GM12878 (cell line): ENCODE data around the gene SLC39A11. TPM values are rescaled to one million over a fixed set of nuclear protein-coding genes. Genes with fewer than 3 reads are reported as not detected.

ENCODE experiments used
- ATAC-seq: fragments of 200-7000 bp; cut with Tn5 transposase; 3 replicates; pipeline ENCODE4 v1.9.1; 2020; ENCODE audit warnings: mild to moderate bottlenecking, moderate library complexity
- BruUV-seq: library from RNA; stranded (reverse); fragments of 400-500 nt; replicated peaks from 2 replicates; lab custom pipeline; 2021; lab: Mats Ljungman, UMichigan
- CTCF ChIA-PET: fragments of 300-600 bp; sonication (Branson Sonifier 250); formaldehyde crosslinking; extraction: SDS; loops from one replicate; lab custom pipeline; 2021; ENCODE audit warnings: inconsistent platforms; lab: Yijun Ruan, JAX
- POLR2A ChIA-PET: fragments of 350-600 bp; formaldehyde crosslinking; extraction: SDS; loops from one replicate; lab custom pipeline; 2021; ENCODE audit warnings: inconsistent platforms; lab: Charles Lee
- RAD21 ChIA-PET: fragments of 300-600 bp; sonication (Branson Sonifier 250); formaldehyde crosslinking; loops from one replicate; lab custom pipeline; 2023; ENCODE audit warnings: antibody characterized with exemption; ENCODE audit not compliant: unreplicated experiment; lab: Charles Lee
- SMC1A ChIA-PET: fragments of 300-600 bp; sonication (Branson Sonifier 250); formaldehyde crosslinking; loops from one replicate; lab custom pipeline; 2023; ENCODE audit not compliant: unreplicated experiment, uncharacterized antibody; lab: Charles Lee
- DNase-seq: peaks from one replicate; pipeline ENCODE4 v3.0.0-alpha.2; 2011; ENCODE audit warnings: low read depth, low spot score
- FAIRE-seq: peaks from 3 replicates; lab custom pipeline; 2011; peaks lifted over from hg19 to GRCh38; lab: Jason Lieb, UNC
- H2AFZ ChIP-seq: 2 replicates; pipeline ENCODE4 v1.6.0; 2011; ENCODE audit warnings: low read depth, low read length, control low read depth; ENCODE audit not compliant: control insufficient read depth
- H3K27ac ChIP-seq: 2 replicates; pipeline ENCODE4 v1.5.1; 2011; ENCODE audit warnings: control low read depth; ENCODE audit not compliant: control insufficient read depth, insufficient read depth
- H3K27me3 ChIP-seq, 2 experiments: replicated peaks in 1 of 2; 2 replicates each; pipeline versions ENCODE4 v1.6.0 to v1.6.1; 2011; ENCODE audit warnings: low read length in 1 of 2; ENCODE audit not compliant: control insufficient read depth in 2 of 2, insufficient read depth in 2 of 2
- H3K36me3 ChIP-seq, 2 experiments: 2 replicates each; pipeline ENCODE4 v1.5.1; 2011; ENCODE audit warnings: low read length in 1 of 2; ENCODE audit not compliant: control insufficient read depth in 2 of 2, insufficient read depth in 2 of 2
- H3K4me1 ChIP-seq: 2 replicates; pipeline ENCODE4 v1.6.1; 2011; ENCODE audit warnings: mild to moderate bottlenecking, low read length, moderate library complexity, mixed read lengths; ENCODE audit not compliant: control insufficient read depth, insufficient read depth
- H3K4me2 ChIP-seq: 2 replicates; pipeline ENCODE4 v1.6.0; 2011; ENCODE audit warnings: control low read depth; ENCODE audit not compliant: control insufficient read depth, insufficient read depth
- H3K4me3 ChIP-seq: fragments of 200-600 bp; sonication (generic); 2 replicates; pipeline ENCODE4 v1.5.1; 2016
- H3K79me2 ChIP-seq: 2 replicates; pipeline ENCODE4 v1.6.0; 2011; ENCODE audit warnings: low read length; ENCODE audit not compliant: control insufficient read depth, insufficient read depth
- H3K9ac ChIP-seq: 2 replicates; pipeline ENCODE4 v1.8.0; 2011; ENCODE audit warnings: low read length, control low read depth, mixed read lengths; ENCODE audit not compliant: control insufficient read depth, insufficient read depth
- H3K9me3 ChIP-seq: replicated peaks from 3 replicates; pipeline ENCODE4 v1.5.1; 2011; ENCODE audit warnings: mild to moderate bottlenecking, low read length; ENCODE audit not compliant: control insufficient read depth, insufficient read depth
- H4K20me1 ChIP-seq: 2 replicates; pipeline ENCODE4 v1.6.0; 2011; ENCODE audit not compliant: control insufficient read depth, insufficient read depth
- ATF7 ChIP-seq: fragments of 450-650 bp; IDR thresholded peaks from 2 replicates; pipeline ENCODE4 v1.6.1; 2016; ENCODE audit warnings: low read depth, mild to moderate bottlenecking
- FOS ChIP-seq: IDR thresholded peaks from 3 replicates; pipeline ENCODE4 v1.6.1; 2011; ENCODE audit warnings: borderline replicate concordance; ENCODE audit not compliant: insufficient read length; ENCODE audit errors: extremely low read depth
- GATAD2B ChIP-seq: fragments of 450-650 bp; conservative IDR thresholded peaks from 2 replicates; pipeline ENCODE4 v1.6.1; 2017; ENCODE audit warnings: low read depth, mild to moderate bottlenecking, moderate library complexity
- MEF2A ChIP-seq: IDR thresholded peaks from 2 replicates; pipeline ENCODE4 v1.6.1; 2011; ENCODE audit warnings: low read depth, mild to moderate bottlenecking, low read length, moderate library complexity; ENCODE audit not compliant: insufficient read depth
- MEF2B ChIP-seq: fragments of 450-650 bp; IDR thresholded peaks from 2 replicates; pipeline ENCODE4 v1.6.1; 2018; ENCODE audit warnings: mild to moderate bottlenecking, moderate library complexity; ENCODE audit not compliant: partially characterized antibody, poor library complexity, severe bottlenecking
- NBN ChIP-seq: fragments of 450-650 bp; IDR thresholded peaks from 2 replicates; pipeline ENCODE4 v1.6.1; 2016
- RCOR1 ChIP-seq: conservative IDR thresholded peaks from 2 replicates; pipeline ENCODE4 v1.6.1; 2012; ENCODE audit warnings: low read depth, low read length, improper control_type of control experiment
- RELA ChIP-seq: fragments of 450-650 bp; IDR thresholded peaks from 2 replicates; pipeline ENCODE4 v1.8.0; 2014; ENCODE audit warnings: borderline replicate concordance; ENCODE audit not compliant: partially characterized antibody
- RUNX3 ChIP-seq: IDR thresholded peaks from 2 replicates; pipeline ENCODE4 v1.6.1; 2012; ENCODE audit warnings: low read length, inconsistent platforms
- SIX5 ChIP-seq: IDR thresholded peaks from 2 replicates; pipeline ENCODE4 v1.6.1; 2011; ENCODE audit warnings: mild to moderate bottlenecking, low read depth, low read length, moderate library complexity; ENCODE audit not compliant: severe bottlenecking
- WRNIP1 ChIP-seq: IDR thresholded peaks from 2 replicates; pipeline ENCODE4 v1.6.1; 2011; ENCODE audit warnings: low read depth, low read length, improper control_type of control experiment, borderline replicate concordance
- ZNF24 ChIP-seq: fragments of 450-650 bp; IDR thresholded peaks from 2 replicates; pipeline ENCODE4 v1.6.1; 2017; ENCODE audit warnings: antibody characterized with exemption, mild to moderate bottlenecking
- ZNF274 ChIP-seq: IDR thresholded peaks from one replicate; pipeline ENCODE4 v1.8.0; 2011; ENCODE audit not compliant: insufficient read length, insufficient read depth
- WGBS: methylation state at CpG from one replicate; pipeline ENCODE4 v1.1.6; 2016; ENCODE audit warnings: low lambda C conversion rate; ENCODE audit not compliant: insufficient replicate concordance, insufficient coverage; ENCODE audit errors: missing lambda C conversion rate; 5-methylcytosine and 5-hydroxymethylcytosine counted together
- in situ Hi-C: fragments of 300-500 bp; cut with MboI; formaldehyde crosslinking; loops from 9 replicates; pipeline ENCODE4 v1.14.3; 2018; ENCODE audit warnings: mixed read lengths
- intact Hi-C: fragments of 100-400 bp; cut with micrococcal nuclease; formaldehyde crosslinking; loops from one replicate; pipeline ENCODE4 v1.14.2; 2022; ENCODE audit not compliant: unreplicated experiment
- polyA plus RNA-seq, 11 experiments: library from polyadenylated mRNA; depleted of rRNA in 4 of 11; unstranded in 6 of 11; stranded (reverse) in 5 of 11; fragments of >200 nt; fragmentation: Nextera tagmentation in 4 of 11; fragmentation: Illumina TruSeq in 1 of 11; extraction: Ambion mirVana in 4 of 11; extraction: Trizol in 1 of 11; gene quantifications; 1 replicate in 1 of 11; 2 replicates in 10 of 11; pipeline versions ENCODE4 v1.2.1 to v1.2.3, GENCODE V29; 2011 to 2016; ENCODE audit warnings: inconsistent platforms in 2 of 11, missing spikeins in 2 of 11, low read depth in 1 of 11
- total RNA-seq, 4 experiments: library from RNA; depleted of rRNA in 3 of 4; stranded (reverse); fragments of >200 nt in 3 of 4; fragmentation: Illumina TruSeq in 1 of 4; extraction: Trizol in 1 of 4; gene quantifications; 2 replicates each; pipeline versions ENCODE4 v1.2.1 to v1.2.3, GENCODE V29; 2013 to 2021
- TF ChIP-seq, protein P1 (sequence below): fragments of 150-350 bp; IDR thresholded peaks from 2 replicates; pipeline ENCODE4 v1.6.1; 2016; ENCODE audit warnings: low read depth, low read length
- TF ChIP-seq, protein P2 (sequence below): IDR thresholded peaks from 2 replicates; pipeline ENCODE4 v1.6.1; 2012; ENCODE audit warnings: mild to moderate bottlenecking, low read depth, low read length

SLC39A11 gene
- total and polyA plus RNA-seq, 10 of the 15 experiments (the other 5 are each of a cell fraction or from before 2014, with no cell fraction given): 8.6 to 23.8 (median 14.0) TPM

DNA sequence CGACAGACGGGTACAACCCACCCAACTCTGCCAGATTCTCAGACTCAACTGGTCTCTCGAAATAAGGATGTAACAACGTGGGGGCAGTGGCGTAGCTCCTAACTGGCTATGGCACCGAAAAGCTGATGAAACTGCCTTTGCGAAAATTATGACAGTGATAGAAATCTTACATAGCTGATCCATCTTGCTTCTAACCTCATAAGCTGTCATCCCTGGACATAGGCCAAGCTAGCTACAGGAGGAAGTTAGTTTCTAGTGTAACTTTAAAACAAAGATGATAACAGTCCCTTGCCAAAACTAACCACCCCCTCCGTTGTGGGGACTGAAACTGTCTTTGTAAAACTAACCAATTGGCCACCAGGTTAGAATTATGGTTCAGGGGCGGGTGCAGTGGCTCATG, 220.1 kb downstream of the SLC39A11 start:
- H3K9me3 ChIP-seq: peaks cover 10% of the 10 kb centered on the region
- H3K27ac ChIP-seq: no peak overlapping the region
- intact Hi-C loops (no loop called here), in situ Hi-C loops (no loop called here)
- H3K27me3 ChIP-seq: no peaks in the 10 kb centered on the region
- no TSS peak for BruUV-seq
- CTCF ChIA-PET: no interaction called here
- POLR2A ChIA-PET: no interaction called here
- 88% methylated on average over 9 of the region's 9 CpGs for WGBS
- no peak overlapping the region for H2AFZ ChIP-seq
- DNase-seq (no peak), ATAC-seq (no peak), FAIRE-seq (no peak)
- RAD21 ChIA-PET: no interaction called here
- H3K79me2 ChIP-seq: no peaks in the 10 kb centered on the region
- H3K9ac ChIP-seq: no peak overlapping the region
- H4K20me1 ChIP-seq: no peaks in the 10 kb centered on the region
- no peak overlapping the region for H3K4me2 ChIP-seq
- peaks cover 0 to 2% of the 10 kb centered on the region in 2 experiments; a peak in 1 of 4 replicates for H3K36me3 ChIP-seq
- H3K4me1 ChIP-seq: no peaks in the 10 kb centered on the region; the same call in 1 of the 2 replicates
- SMC1A ChIA-PET: no interaction called here
- no peak for TF ChIP-seq GATAD2B
- TF ChIP-seq, protein P1, sequence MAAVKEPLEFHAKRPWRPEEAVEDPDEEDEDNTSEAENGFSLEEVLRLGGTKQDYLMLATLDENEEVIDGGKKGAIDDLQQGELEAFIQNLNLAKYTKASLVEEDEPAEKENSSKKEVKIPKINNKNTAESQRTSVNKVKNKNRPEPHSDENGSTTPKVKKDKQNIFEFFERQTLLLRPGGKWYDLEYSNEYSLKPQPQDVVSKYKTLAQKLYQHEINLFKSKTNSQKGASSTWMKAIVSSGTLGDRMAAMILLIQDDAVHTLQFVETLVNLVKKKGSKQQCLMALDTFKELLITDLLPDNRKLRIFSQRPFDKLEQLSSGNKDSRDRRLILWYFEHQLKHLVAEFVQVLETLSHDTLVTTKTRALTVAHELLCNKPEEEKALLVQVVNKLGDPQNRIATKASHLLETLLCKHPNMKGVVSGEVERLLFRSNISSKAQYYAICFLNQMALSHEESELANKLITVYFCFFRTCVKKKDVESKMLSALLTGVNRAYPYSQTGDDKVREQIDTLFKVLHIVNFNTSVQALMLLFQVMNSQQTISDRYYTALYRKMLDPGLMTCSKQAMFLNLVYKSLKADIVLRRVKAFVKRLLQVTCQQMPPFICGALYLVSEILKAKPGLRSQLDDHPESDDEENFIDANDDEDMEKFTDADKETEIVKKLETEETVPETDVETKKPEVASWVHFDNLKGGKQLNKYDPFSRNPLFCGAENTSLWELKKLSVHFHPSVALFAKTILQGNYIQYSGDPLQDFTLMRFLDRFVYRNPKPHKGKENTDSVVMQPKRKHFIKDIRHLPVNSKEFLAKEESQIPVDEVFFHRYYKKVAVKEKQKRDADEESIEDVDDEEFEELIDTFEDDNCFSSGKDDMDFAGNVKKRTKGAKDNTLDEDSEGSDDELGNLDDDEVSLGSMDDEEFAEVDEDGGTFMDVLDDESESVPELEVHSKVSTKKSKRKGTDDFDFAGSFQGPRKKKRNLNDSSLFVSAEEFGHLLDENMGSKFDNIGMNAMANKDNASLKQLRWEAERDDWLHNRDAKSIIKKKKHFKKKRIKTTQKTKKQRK: no peak
- no peak for TF ChIP-seq WRNIP1
- no peak for TF ChIP-seq FOS
- TF ChIP-seq ZNF274: no peak
- TF ChIP-seq MEF2A: no peak
- TF ChIP-seq, protein P2, sequence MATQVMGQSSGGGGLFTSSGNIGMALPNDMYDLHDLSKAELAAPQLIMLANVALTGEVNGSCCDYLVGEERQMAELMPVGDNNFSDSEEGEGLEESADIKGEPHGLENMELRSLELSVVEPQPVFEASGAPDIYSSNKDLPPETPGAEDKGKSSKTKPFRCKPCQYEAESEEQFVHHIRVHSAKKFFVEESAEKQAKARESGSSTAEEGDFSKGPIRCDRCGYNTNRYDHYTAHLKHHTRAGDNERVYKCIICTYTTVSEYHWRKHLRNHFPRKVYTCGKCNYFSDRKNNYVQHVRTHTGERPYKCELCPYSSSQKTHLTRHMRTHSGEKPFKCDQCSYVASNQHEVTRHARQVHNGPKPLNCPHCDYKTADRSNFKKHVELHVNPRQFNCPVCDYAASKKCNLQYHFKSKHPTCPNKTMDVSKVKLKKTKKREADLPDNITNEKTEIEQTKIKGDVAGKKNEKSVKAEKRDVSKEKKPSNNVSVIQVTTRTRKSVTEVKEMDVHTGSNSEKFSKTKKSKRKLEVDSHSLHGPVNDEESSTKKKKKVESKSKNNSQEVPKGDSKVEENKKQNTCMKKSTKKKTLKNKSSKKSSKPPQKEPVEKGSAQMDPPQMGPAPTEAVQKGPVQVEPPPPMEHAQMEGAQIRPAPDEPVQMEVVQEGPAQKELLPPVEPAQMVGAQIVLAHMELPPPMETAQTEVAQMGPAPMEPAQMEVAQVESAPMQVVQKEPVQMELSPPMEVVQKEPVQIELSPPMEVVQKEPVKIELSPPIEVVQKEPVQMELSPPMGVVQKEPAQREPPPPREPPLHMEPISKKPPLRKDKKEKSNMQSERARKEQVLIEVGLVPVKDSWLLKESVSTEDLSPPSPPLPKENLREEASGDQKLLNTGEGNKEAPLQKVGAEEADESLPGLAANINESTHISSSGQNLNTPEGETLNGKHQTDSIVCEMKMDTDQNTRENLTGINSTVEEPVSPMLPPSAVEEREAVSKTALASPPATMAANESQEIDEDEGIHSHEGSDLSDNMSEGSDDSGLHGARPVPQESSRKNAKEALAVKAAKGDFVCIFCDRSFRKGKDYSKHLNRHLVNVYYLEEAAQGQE: no peak
- TF ChIP-seq NBN: no peak
- no peak for TF ChIP-seq MEF2B
- no peak for TF ChIP-seq RELA
- no peak for TF ChIP-seq ZNF24
- no peak for TF ChIP-seq RCOR1
- no peak for TF ChIP-seq RUNX3
- TF ChIP-seq SIX5: no peak
- no peak for TF ChIP-seq ATF7
- TF ChIP-seq, all 136 proteins: peak for 0
- no peak overlapping the region for H3K4me3 ChIP-seq
